ENCODE data around the gene ZNF70. TPM values are rescaled to one million over a fixed set of nuclear protein-coding genes. Genes with fewer than 3 reads are reported as not detected.

Gene ZNF70
- total RNA-seq (2021; ENCODE audit: unreplicated experiment) (3.2 TPM), Bru-seq, nascent RNA (percentile 49 among the genes with signal in this experiment), BruChase-seq, experiment 1, labeled RNA remaining after a 2-hour chase (percentile 62 among the genes with signal in this experiment), BruChase-seq, experiment 2, labeled RNA remaining after a 6-hour chase (percentile 62 among the genes with signal in this experiment)
- 0.59 TPM for polyA plus RNA-seq (2012; ENCODE audit: insufficient read length)
- long read RNA-seq, full-length matches to known transcripts, result 1 of 3 reads
- long read RNA-seq, partial matches to known transcripts, result 0 of 3 reads
- long read RNA-seq, other reads (novel, unspliced or antisense), result 2 of 3 reads

GRCh38 chr22:23750714-23751440, at the start of gene ZNF70:
Gene ZNF70 (minus strand): TSS chr22:23751112. CDS start chr22:23745140, 5,972 bp downstream.
- Histone ChIP-seq H3K27ac (ENCODE audit: low read length) (peak within 1 kb of the TSS; percentile 82), H3K4me1 (ENCODE audit: control insufficient read depth, insufficient read depth, low read length) (peaks cover 6% of the 10 kb centered on the region), H3K9me3 (ENCODE audit: control insufficient read depth, insufficient read depth, low read depth, low read length) (no peaks in the 10 kb centered on the region), H3K27me3 (ENCODE audit: control insufficient read depth, insufficient read depth, low read length) (no peaks in the 10 kb centered on the region), H3K36me3 (ENCODE audit: control insufficient read depth, insufficient read depth, low read length) (peaks cover 7% of the 10 kb centered on the region; the same call in 1 of the 2 replicates), H3K4me3 (ENCODE audit: low read depth in 2 of 2, low read length in 2 of 2) (peak within 1 kb of the TSS; percentile 69 to 73)
- in situ Hi-C loops (cut with HindIII; ENCODE audit: low pct_unique_long_range_greater_than_20kb, low sequenced_read_pairs), result no loop called here
- ChIA-PET POLR2A (no interaction called here), CTCF (no interaction called here)
- TF ChIP-seq CTCF (IDR thresholded peaks at IDR 0.05) (no peak; the same call in 1 of the 2 replicates), REST (IDR thresholded peaks at IDR 0.05; ENCODE audit: insufficient read depth in 1 of 2, low read depth in 2 of 2, low read length in 1 of 2) (no peak), POLR2AphosphoS5 (IDR thresholded peaks at IDR 0.05; ENCODE audit: low read depth, low read length) (no peak), SIN3A (IDR thresholded peaks at IDR 0.05; ENCODE audit: borderline replicate concordance, insufficient read depth, low read depth, low read length) (no peak), TCF7L2 (IDR thresholded peaks at IDR 0.05; ENCODE audit: low read depth, low read length) (no peak)
- ATAC-seq, result peak; percentile 99
- no TSS peak for BruUV-seq (replicated peaks)
- no peak for DNase-seq (ENCODE audit: low read depth, low spot score)
- intact Hi-C loops (cut with micrococcal nuclease; ENCODE audit: unreplicated experiment), result no loop called here

GRCh38 chr22:23796461-23796860, 45.5 kb upstream of the ZNF70 start:
- BruUV-seq (replicated peaks), result TSS peak; percentile 39
- CTCF ChIA-PET, result no interaction called here
- POLR2A ChIA-PET, result no interaction called here
- DNase-seq (ENCODE audit: low read depth, low spot score), result no peak
- TF ChIP-seq SIN3A (IDR thresholded peaks at IDR 0.05; ENCODE audit: borderline replicate concordance, insufficient read depth, low read depth, low read length) (no peak), CTCF (IDR thresholded peaks at IDR 0.05) (no peak), TCF7L2 (IDR thresholded peaks at IDR 0.05; ENCODE audit: low read depth, low read length) (no peak), REST (IDR thresholded peaks at IDR 0.05; ENCODE audit: insufficient read depth in 1 of 2, low read depth in 2 of 2, low read length in 1 of 2) (no peak), POLR2AphosphoS5 (IDR thresholded peaks at IDR 0.05; ENCODE audit: low read depth, low read length) (no peak)
- no peaks in the 10 kb centered on the region for H3K4me1 ChIP-seq (ENCODE audit: control insufficient read depth, insufficient read depth, low read length)
- no peak overlapping the region for H3K27ac ChIP-seq (ENCODE audit: low read length)
- H3K27me3 ChIP-seq (ENCODE audit: control insufficient read depth, insufficient read depth, low read length), result no peaks in the 10 kb centered on the region
- no peak for ATAC-seq
- in situ Hi-C loops (cut with HindIII; ENCODE audit: low pct_unique_long_range_greater_than_20kb, low sequenced_read_pairs), result no loop called here
- H3K36me3 ChIP-seq (ENCODE audit: control insufficient read depth, insufficient read depth, low read length), result no peaks in the 10 kb centered on the region
- no peaks in the 10 kb centered on the region for H3K9me3 ChIP-seq (ENCODE audit: control insufficient read depth, insufficient read depth, low read depth, low read length)
- intact Hi-C loops (cut with micrococcal nuclease; ENCODE audit: unreplicated experiment), result no loop called here
- no peak overlapping the region for H3K4me3 ChIP-seq (ENCODE audit: low read depth in 2 of 2, low read length in 2 of 2)
